K562 (cell line): ENCODE data around the gene PDZRN4. TPM values are rescaled to one million over a fixed set of nuclear protein-coding genes. Genes with fewer than 3 reads are reported as not detected.

Experiments
- ATAC-seq: fragments of 200-7000 bp; cut with Tn5 transposase; 3 replicates; pipeline ENCODE4 v1.9.1; 2020; ENCODE audit warnings: moderate library complexity
- BruUV-seq: library from RNA; stranded (reverse); fragments of 400-500 nt; replicated peaks from 2 replicates; lab custom pipeline; 2021; lab: Mats Ljungman, UMichigan
- CTCF ChIA-PET: fragments of 300-600 bp; formaldehyde crosslinking; extraction: SDS; loops from one replicate; lab custom pipeline; 2021; ENCODE audit warnings: low intra/inter-chr PET ratio; lab: Yijun Ruan, JAX
- POLR2A ChIA-PET: fragments of 300-600, 350-650 bp; sonication (Branson Sonifier 250); formaldehyde crosslinking; extraction: SDS; loops from one replicate; lab custom pipeline; 2021; ENCODE audit warnings: antibody characterized with exemption, inconsistent platforms; lab: Yijun Ruan, JAX
- DNase-seq, 4 experiments: peaks; one replicate each; pipeline versions ENCODE4 v3.0.0 to v3.0.0-alpha.2; 2011 to 2018; ENCODE audit warnings: low spot score in 3 of 4, mixed read lengths in 3 of 4; ENCODE audit errors: extremely low read depth in 1 of 4
- FAIRE-seq: peaks from 2 replicates; lab custom pipeline; 2011; peaks lifted over from hg19 to GRCh38; lab: Jason Lieb, UNC
- H2AFZ ChIP-seq: 2 replicates; pipeline ENCODE4 v1.6.0; 2011; ENCODE audit warnings: low read depth, low read length, control low read depth, inconsistent platforms
- H3K27ac ChIP-seq: fragments of 200-600 bp; 3 replicates; pipeline ENCODE4 v1.8.0; 2011; ENCODE audit warnings: low read depth, mild to moderate bottlenecking, control low read depth, inconsistent platforms, low read length, moderate library complexity, mixed read lengths; ENCODE audit errors: extremely low read depth
- H3K27me3 ChIP-seq, 2 experiments: fragments of 300-600 bp in 1 of 2; 2 replicates in 1 of 2; 3 replicates in 1 of 2; pipeline versions ENCODE4 v1.6.0 to v1.8.0; 2011; ENCODE audit warnings: inconsistent platforms in 2 of 2, low read length in 2 of 2, mild to moderate bottlenecking in 1 of 2, mixed read lengths in 1 of 2, moderate library complexity in 1 of 2; ENCODE audit not compliant: control insufficient read depth in 2 of 2, insufficient read depth in 2 of 2
- H3K36me3 ChIP-seq: fragments of 300-600 bp; 3 replicates; pipeline ENCODE4 v1.8.0; 2011; ENCODE audit warnings: mild to moderate bottlenecking, low read length, inconsistent platforms; ENCODE audit not compliant: control insufficient read depth, insufficient read depth
- H3K4me1 ChIP-seq, 2 experiments: fragments of 200-600 bp in 1 of 2; replicated peaks in 1 of 2; 2 replicates in 1 of 2; 3 replicates in 1 of 2; pipeline versions ENCODE4 v1.5.1 to v1.8.0; 2011; ENCODE audit warnings: inconsistent platforms in 2 of 2, low read length in 2 of 2, mild to moderate bottlenecking in 1 of 2, mixed read lengths in 1 of 2, moderate library complexity in 1 of 2; ENCODE audit not compliant: control insufficient read depth in 2 of 2, insufficient read depth in 2 of 2
- H3K4me2 ChIP-seq: 2 replicates; pipeline ENCODE4 v1.6.1; 2011; ENCODE audit warnings: low read length, control low read depth, inconsistent platforms, mixed read lengths; ENCODE audit not compliant: insufficient read depth
- H3K4me3 ChIP-seq: fragments of 200-600 bp; sonication (generic), shearing (Covaris generic); 2 replicates; pipeline ENCODE4 v1.5.1; 2016; ENCODE audit warnings: control low read depth, inconsistent platforms
- H3K79me2 ChIP-seq: fragments of 200-600 bp; 3 replicates; pipeline ENCODE4 v1.8.0; 2011; ENCODE audit warnings: low read length, inconsistent platforms; ENCODE audit not compliant: control insufficient read depth, insufficient read depth
- H3K9ac ChIP-seq, 2 experiments: 2 replicates each; pipeline versions ENCODE4 v1.6.0 to v1.6.1; 2011; ENCODE audit warnings: low read depth in 2 of 2, low read length in 2 of 2, control low read depth in 1 of 2, inconsistent platforms in 1 of 2, mild to moderate bottlenecking in 1 of 2, mixed read lengths in 1 of 2; ENCODE audit not compliant: insufficient read depth in 1 of 2
- H3K9me1 ChIP-seq: one replicate; pipeline ENCODE4 v1.6.0; 2011; ENCODE audit warnings: inconsistent platforms, mild to moderate bottlenecking, low read length, moderate library complexity; ENCODE audit not compliant: control insufficient read depth, insufficient read depth
- H3K9me3 ChIP-seq: replicated peaks from 2 replicates; pipeline ENCODE4 v1.5.1; 2011; ENCODE audit warnings: low read depth, low read length, inconsistent platforms; ENCODE audit not compliant: control insufficient read depth, insufficient read depth
- H4K20me1 ChIP-seq: replicated peaks from 2 replicates; pipeline ENCODE4 v1.6.1; 2011; ENCODE audit warnings: low read length, inconsistent platforms, mixed read lengths; ENCODE audit not compliant: control insufficient read depth, insufficient read depth
- CEBPZ ChIP-seq: fragments of 150-350 bp; IDR thresholded peaks from 2 replicates; pipeline ENCODE4 v1.6.1; 2014; ENCODE audit warnings: low read depth, mild to moderate bottlenecking, low read length, borderline replicate concordance
- HOMEZ ChIP-seq: fragments of 250-450 bp; sonication (Bioruptor Pico); IDR thresholded peaks from 2 replicates; pipeline ENCODE4 v1.4.0; 2020; ENCODE audit warnings: mild to moderate bottlenecking, moderate library complexity
- IRF2 ChIP-seq: sonication (generic); formaldehyde crosslinking; IDR thresholded peaks from 2 replicates; pipeline ENCODE4 v1.8.1; 2022; ENCODE audit warnings: mild to moderate bottlenecking, missing genetic modification reagents
- IRF9 ChIP-seq: fragments of 450-650 bp; IDR thresholded peaks from 2 replicates; pipeline ENCODE4 v1.6.1; 2016; ENCODE audit warnings: missing biosample characterization, missing genetic modification characterization
- MLLT1 ChIP-seq, 2 experiments: fragments of 450-650 bp; IDR thresholded peaks; 2 replicates each; pipeline ENCODE4 v1.6.1; 2016
- POLR2AphosphoS2 ChIP-seq: IDR thresholded peaks from 2 replicates; pipeline ENCODE4 v1.6.1; 2012; ENCODE audit warnings: low read length, improper control_type of control experiment
- POLR2G ChIP-seq: fragments of 200-400 bp; formaldehyde crosslinking; IDR thresholded peaks from 2 replicates; pipeline ENCODE4 v1.6.1; 2017; ENCODE audit warnings: low read depth, mild to moderate bottlenecking, antibody characterized with exemption, low read length, moderate library complexity
- PRMT5 ChIP-seq: sonication (generic); formaldehyde crosslinking; IDR thresholded peaks from 2 replicates; pipeline ENCODE4 v1.5.0; 2020; ENCODE audit warnings: missing genetic modification reagents
- SMAD3 ChIP-seq: fragments of 450-650 bp; formaldehyde crosslinking; conservative IDR thresholded peaks from 2 replicates; pipeline ENCODE4 v1.4.0; 2020; ENCODE audit warnings: mild to moderate bottlenecking
- SMARCE1 ChIP-seq: fragments of 450-650 bp; IDR thresholded peaks from 2 replicates; pipeline ENCODE4 v1.7.1; 2016; ENCODE audit warnings: mild to moderate bottlenecking
- STAT6 ChIP-seq: sonication (generic); formaldehyde crosslinking; IDR thresholded peaks from 2 replicates; pipeline ENCODE4 v1.8.1; 2023; ENCODE audit warnings: mild to moderate bottlenecking, missing genetic modification reagents
- ZNF184 ChIP-seq: sonication (generic); formaldehyde crosslinking; IDR thresholded peaks from 2 replicates; pipeline ENCODE4 v1.5.0; 2020; ENCODE audit warnings: missing genetic modification reagents
- ZNF232 ChIP-seq: sonication (generic); formaldehyde crosslinking; IDR thresholded peaks from 2 replicates; pipeline ENCODE4 v1.8.0; 2022; ENCODE audit warnings: mild to moderate bottlenecking, missing genetic modification reagents
- ZNF384 ChIP-seq: IDR thresholded peaks from 2 replicates; pipeline ENCODE4 v1.6.1; 2012; ENCODE audit warnings: low read depth, low read length, improper control_type of control experiment
- WGBS: fragments of 100-300 bp; shearing (Covaris generic); methylation state at CpG from one replicate; pipeline ENCODE4 v1.1.6; 2016; ENCODE audit warnings: low coverage, mixed read lengths; ENCODE audit not compliant: insufficient coverage; ENCODE audit errors: missing lambda C conversion rate; 5-methylcytosine and 5-hydroxymethylcytosine counted together
- in situ Hi-C: fragments of 300-500 bp; cut with MboI; formaldehyde crosslinking; loops from 4 replicates; pipeline ENCODE4 v1.15.0; 2018; ENCODE audit warnings: inconsistent platforms, mixed read lengths
- intact Hi-C: fragments of 100-400 bp; cut with micrococcal nuclease; formaldehyde crosslinking; loops from 2 replicates; pipeline ENCODE4 v1.14.2; 2022
- polyA plus RNA-seq, 8 experiments: library from polyadenylated mRNA; depleted of rRNA in 4 of 8; stranded (reverse) in 5 of 8; unstranded in 3 of 8; fragments of >200 nt; fragmentation: Nextera tagmentation in 2 of 8; fragmentation: Illumina TruSeq in 1 of 8; extraction: Ambion mirVana in 2 of 8; extraction: Trizol in 1 of 8; gene quantifications; 2 replicates each; pipeline versions ENCODE4 v1.2.1 to v1.2.3, GENCODE V29; 2011 to 2014; ENCODE audit warnings: inconsistent platforms in 1 of 8, missing spikeins in 1 of 8
- total RNA-seq, 7 experiments: library from RNA; depleted of rRNA in 6 of 7; stranded (reverse); fragments of >200 nt in 6 of 7; fragmentation: Illumina TruSeq in 2 of 7; extraction: Trizol in 2 of 7; gene quantifications; 2 replicates each; pipeline versions ENCODE4 v1.2.1 to v1.2.3, GENCODE V29; 2011 to 2021; ENCODE audit warnings: low replicate concordance in 1 of 7

Gene PDZRN4
- total and polyA plus RNA-seq, 9 of the 15 experiments (the other 6 are each of a cell fraction or from before 2014, with no cell fraction given) = not detected

GRCh38 chr12:41576925-41577324 lies 388.8 kb downstream of the PDZRN4 start:
- H4K20me1 ChIP-seq = no peaks in the 10 kb centered on the region
- no peak overlapping the region for H3K9ac ChIP-seq
- H3K79me2 ChIP-seq = no peaks in the 10 kb centered on the region
- ATAC-seq (no peak), FAIRE-seq (no peak), DNase-seq (no peak)
- no peak overlapping the region for H3K4me2 ChIP-seq
- intact Hi-C loops (no loop called here), in situ Hi-C loops (no loop called here)
- H3K27ac ChIP-seq = no peak overlapping the region
- no peaks in the 10 kb centered on the region for H3K9me3 ChIP-seq
- 0% methylated on average over 1 of the region's 1 CpG for WGBS
- ChIA-PET POLR2A (no interaction called here), CTCF (no interaction called here)
- no peak overlapping the region for H2AFZ ChIP-seq
- no peak overlapping the region for H3K4me3 ChIP-seq
- no peaks in the 10 kb centered on the region for H3K27me3 ChIP-seq
- no TSS peak for BruUV-seq
- H3K9me1 ChIP-seq = no peaks in the 10 kb centered on the region
- H3K36me3 ChIP-seq = no peaks in the 10 kb centered on the region
- no peaks in the 10 kb centered on the region for H3K4me1 ChIP-seq
- no peak for TF ChIP-seq POLR2G
- no peak for TF ChIP-seq CEBPZ
- TF ChIP-seq SMARCE1 = no peak
- no peak for TF ChIP-seq ZNF232 (CRISPR knock-in tag)
- TF ChIP-seq ZNF184 (CRISPR knock-in tag) = no peak
- no peak for TF ChIP-seq HOMEZ (CRISPR knock-in tag)
- no peak for TF ChIP-seq ZNF384
- TF ChIP-seq IRF9 (tag) = no peak
- no peak for TF ChIP-seq SMAD3 (CRISPR knock-in tag)
- TF ChIP-seq STAT6 (CRISPR knock-in tag) = no peak
- TF ChIP-seq IRF2 (CRISPR knock-in tag) = no peak
- TF ChIP-seq POLR2AphosphoS2 = no peak
- TF ChIP-seq MLLT1 (IDR thresholded peaks at IDR 0.05) = no peak
- TF ChIP-seq PRMT5 (CRISPR knock-in tag) = no peak
